GM18907 (cell line): ENCODE measurements around the gene CSF1.
"Not testable (repeated sequence)": the region's sequence is repeated elsewhere in the genome, so short reads cannot be mapped to it uniquely, and the experiment has no call there.

Source experiments
- ATAC-seq: cut with Tn5 transposase; IDR thresholded peaks from one replicate; pipeline ENCODE4 v1.9.1; 2021; ENCODE audit warnings: mild to moderate bottlenecking, moderate library complexity; ENCODE audit not compliant: unreplicated experiment

Gene CSF1

DNA sequence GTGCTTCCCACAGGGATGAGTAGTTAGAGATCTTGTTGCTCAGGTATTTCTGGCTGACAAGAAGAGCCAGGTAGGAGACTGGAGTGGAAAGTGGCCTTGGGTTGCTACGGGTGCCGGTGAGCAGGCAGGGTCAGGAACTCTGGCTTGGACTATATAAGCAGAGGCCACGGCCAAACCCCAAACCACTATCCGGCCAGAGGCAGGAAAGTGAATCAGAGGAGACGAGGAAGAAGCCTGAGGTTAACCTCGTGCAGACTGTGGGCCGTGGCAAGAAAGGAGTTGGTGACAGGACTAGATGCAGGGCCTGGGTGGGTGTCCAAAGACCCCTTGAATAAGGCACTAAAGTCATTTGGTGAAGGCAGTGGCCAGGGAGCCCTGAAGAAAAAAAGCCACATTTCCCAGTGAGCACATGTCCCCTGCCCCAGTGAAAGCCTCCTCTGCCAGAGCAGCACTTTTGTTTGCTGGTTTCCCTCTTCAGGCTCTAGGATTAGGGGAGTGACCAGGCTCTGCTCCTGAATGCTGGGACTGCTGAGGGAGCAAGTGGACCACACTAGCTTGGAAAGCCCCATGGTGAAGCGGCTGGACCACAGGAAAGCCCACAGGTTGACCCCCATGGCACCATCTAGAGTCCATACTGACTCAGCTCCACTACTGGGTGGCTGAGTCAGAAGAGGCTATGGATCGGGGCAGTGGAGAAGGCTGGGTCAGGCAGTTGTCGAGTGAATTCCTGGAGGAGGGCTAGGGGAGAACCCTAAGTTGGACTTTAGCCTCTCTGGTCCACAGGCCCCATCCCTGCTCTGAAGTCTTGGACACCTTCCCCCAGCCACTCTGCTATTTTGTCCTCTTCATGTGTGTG, 23.4 kb downstream of the CSF1 start:
- no peak for ATAC-seq

DNA sequence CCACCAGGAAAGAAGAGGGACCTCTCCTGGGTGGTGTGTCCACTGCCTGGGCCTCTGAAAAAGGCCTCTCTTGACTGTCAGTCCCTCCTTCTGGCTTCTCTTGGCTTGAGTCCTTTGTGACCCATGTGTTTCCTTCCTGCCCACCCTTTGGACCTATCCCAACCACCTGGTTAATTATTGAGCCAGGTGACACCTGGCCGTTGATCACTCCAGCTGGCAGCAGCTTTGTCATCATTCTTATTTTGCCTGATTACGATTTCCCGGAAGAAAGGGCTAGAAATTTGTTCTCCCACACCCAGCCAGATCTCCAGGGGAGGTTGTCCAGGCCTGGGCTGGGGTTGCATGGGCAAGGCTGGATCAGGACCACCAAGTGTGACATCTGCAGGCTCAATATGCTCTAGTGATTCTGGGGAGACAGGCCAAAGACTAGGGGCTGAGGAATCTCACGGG, 24.8 kb downstream of the CSF1 start:
- ATAC-seq, result no peak

DNA sequence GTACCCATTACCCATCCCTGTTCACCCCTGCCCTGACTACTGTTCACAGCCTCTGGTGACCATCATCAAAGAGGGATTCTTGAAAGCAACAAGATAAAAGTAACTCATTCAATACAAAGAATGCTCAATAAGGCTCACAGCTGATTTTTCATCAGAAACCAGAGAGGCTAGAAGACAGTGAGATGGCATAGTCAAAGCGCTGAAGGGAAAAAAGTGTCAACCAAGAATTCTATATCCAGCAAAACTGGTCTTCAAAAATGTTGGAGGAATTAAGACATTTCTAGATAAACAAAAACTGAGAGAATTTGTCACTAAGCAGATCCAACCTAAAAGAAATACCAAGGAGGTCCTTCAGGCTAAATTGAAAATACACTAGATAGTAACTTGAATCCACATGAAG, 27.1 kb downstream of the CSF1 start:
- no peak for ATAC-seq

DNA sequence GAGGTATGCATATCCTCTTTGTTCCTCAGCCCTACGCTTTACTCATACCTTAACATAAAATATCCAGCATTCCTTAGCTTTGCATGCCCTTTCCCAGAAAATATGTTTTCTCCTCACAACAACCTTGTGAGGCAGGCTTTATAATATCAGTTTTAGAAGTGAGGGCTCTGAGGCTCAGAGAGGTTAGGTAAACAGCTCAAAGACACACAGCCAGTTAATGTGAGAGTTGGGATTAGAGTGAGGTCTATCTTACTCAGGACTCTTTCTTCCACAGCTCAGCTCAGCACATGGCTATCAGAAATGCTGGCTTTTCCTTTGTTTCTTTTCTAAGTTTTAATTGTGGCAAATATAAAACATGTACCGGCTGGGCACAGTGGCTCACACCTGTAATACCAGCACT, 27.9 kb downstream of the CSF1 start:
- ATAC-seq, result no peak

DNA sequence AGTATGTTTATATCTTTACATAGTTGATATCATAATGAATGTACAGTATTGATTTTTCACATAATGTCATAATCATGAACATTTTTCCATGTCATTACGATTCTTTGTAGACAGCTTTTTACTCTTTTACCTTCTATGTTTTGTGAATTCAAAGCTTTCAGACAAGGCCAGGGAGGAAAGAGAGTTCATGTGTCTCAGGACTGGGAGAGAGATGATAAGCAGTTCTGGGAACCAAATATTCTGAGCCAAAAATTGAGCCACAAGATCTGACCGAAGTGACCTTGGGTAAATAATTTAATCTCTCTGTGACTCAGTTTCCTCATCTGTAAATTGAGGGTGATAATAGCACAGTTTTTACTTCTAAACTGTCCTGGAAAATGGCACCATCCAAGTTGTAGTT, 31.8 kb downstream of the CSF1 start:
- ATAC-seq, result no peak

DNA sequence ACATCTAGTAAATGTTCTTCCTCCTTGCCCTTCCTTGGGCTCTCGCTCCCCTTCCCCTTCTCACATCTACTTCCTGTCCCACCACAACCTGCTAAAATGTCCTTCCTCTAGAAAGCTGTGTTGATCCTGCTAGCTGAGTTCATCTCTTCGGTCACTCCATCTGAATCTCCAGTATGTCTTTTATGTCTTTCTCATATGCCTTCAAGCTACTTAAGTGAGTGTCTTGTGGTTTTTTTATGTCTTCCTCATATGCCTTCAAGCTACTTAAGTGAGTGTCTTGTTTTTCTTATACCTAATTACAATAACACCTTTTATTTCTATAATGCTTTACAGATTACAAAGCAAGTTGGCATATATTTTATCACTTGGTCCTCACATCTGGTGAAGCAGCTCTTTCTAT, 33.9 kb downstream of the CSF1 start:
- no peak for ATAC-seq

DNA sequence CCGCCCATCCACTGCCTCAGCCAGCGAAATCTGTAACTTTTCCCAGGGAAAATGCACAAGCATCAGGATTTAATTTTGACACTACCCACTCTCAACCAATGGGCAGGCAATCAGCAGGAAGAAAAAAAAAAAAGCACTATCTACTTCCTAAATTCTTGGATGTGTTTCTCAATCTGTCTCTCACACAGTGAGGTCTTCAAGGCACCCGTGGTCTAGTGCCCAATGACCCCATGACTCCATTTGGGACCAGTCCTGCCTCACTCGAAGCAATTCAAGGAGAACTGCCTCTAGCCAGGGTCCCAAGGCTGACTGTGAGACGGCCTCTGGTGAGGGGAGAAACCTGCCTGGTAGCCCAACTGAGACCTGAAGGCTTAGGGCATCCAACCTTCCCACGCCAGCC, 35.9 kb downstream of the CSF1 start:
- no peak for ATAC-seq

DNA sequence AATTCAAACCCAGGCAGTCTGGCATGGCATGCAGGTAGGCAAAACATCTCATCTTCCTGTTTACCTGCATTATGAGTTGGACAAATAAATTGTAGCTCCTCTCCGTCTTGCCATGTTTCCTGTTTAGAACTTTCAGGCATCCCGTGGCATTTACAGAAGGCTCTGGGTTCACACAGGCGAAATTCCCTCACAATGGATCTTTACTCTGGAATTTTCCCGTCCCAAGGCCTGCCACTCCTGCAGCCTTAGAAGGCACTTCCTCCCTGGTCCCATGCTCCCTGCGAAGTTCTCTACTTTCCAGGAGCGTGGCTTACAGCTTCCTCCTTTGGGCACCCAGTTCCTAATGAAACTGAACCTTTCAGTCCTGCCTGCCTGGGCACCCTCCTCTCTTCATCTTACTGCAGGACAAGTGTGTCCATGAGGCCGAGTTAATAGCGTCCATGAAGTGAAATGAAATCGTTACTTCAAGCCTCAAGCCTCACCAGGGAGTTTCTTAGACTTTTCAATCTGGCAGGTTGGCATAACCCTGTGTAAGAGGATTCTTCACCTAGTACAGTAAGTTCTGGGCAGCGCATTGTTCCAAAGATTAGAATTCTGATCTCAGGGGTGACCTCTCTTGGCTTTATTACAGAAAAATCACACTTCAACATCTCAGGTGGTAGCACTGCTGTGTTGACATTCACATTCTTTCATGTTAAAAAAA, 37.1 kb downstream of the CSF1 start:
- ATAC-seq, result no peak

DNA sequence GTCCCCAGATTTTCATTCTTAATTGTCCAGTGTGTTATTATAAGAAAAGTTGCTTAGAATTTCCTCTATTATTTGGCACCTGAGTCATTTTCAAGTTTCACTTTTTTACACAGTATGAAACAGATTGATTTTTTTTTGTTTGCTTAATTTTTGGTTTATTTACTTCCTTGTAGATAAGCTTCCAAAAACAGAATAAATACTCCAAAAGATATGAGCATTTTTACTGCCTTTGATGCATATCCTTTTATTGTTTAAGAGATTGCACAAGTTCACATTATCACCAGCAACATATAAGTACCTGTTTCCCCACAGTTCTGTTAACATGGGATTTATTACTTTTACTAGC, 37.6 kb downstream of the CSF1 start:
- ATAC-seq, result no peak

DNA sequence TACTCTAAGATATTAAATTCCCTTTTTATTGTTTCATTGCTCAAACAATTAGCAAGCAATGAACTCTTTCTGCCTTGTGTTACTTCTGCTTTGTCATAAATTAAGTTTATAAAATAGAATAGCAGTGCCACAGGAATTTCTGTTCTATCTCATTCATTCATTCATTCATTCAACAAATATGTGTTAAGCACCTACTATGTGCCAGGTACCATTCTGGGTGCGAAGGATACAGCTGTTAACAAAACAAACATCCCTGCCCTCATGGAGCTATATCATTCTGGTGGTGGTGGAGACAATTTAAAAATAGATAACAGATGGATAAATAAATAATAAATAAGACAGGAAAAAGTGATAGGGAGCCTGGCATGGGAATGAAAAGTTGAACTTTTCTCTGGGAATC, 39.4 kb downstream of the CSF1 start:
- no peak for ATAC-seq

DNA sequence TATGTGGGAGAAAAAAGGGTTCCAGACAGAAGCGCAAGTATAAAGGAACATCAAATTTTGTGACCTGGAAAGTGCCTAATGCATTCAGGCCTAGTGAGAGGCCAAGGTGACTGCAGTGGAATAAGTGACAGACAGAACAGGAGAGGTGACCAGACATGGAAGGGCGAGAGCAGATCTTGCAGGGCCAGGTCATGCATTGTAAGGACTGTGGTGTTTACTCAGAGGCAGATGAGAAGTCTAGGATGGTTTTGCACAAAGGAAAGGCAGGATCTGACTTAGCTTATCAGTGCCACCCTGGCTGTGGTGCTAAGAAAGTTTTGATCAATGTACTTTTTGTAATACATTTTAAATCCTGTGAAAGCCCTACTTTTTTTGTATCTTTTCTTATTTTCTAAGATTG, 39.9 kb downstream of the CSF1 start:
- no peak for ATAC-seq

DNA sequence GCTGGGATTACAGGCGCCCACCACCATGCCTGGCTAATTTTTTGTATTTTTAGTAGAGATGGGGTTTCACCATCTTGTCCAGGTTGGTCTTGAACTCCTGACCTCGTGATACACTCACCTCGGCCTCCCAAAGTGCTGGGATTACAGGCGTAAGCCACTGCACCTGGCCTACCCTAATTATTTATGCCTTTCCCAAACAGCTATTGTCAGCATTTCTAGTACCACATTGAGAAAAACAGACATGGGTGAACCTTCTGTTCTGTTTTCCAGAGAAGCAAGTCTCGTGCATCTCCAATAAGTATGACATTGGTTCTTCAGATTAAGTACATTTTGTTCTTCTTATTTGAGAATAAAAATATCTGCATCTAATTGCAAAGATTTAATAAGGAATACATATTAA, 40.9 kb downstream of the CSF1 start:
- not testable (repeated sequence) for ATAC-seq

DNA sequence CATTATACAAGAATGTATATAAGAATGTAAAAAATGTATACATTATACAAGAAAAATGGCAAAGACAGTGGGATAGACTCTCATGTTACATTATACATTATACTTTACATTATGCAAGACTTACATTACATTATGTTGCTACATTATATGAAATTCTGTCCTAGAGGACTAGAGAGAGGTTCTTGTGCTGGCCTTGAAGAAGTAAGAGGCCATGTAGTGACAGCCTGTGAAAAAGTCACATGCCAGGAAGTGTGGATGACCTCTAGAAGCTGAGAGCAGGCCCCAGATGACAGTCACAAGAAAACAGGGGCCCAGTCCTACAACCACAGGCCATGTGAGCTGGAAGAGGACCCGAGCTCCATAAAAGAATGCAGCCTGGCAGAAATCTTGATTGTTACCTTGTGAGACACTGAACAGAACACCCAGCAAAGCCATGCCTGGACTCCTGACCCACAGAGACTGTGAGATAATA, 43.4 kb downstream of the CSF1 start:
- no peak for ATAC-seq

DNA sequence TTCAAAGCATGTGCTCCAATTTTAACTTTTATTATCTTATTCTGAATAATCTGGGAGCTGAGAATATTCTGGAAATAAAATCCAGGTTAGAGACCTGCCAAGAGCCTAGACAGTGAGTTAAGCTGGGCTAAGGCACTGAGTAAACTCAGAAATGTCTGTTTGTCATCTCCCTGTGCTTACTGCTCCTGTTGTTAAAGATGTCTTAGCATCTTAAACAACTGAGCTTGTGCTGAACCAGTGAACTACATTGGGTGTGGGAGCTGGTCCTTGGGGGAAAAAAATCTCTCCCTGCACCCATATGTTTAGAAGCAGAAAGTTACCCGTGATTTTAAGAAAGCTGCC, 49.0 kb downstream of the CSF1 start:
- ATAC-seq, result no peak

DNA sequence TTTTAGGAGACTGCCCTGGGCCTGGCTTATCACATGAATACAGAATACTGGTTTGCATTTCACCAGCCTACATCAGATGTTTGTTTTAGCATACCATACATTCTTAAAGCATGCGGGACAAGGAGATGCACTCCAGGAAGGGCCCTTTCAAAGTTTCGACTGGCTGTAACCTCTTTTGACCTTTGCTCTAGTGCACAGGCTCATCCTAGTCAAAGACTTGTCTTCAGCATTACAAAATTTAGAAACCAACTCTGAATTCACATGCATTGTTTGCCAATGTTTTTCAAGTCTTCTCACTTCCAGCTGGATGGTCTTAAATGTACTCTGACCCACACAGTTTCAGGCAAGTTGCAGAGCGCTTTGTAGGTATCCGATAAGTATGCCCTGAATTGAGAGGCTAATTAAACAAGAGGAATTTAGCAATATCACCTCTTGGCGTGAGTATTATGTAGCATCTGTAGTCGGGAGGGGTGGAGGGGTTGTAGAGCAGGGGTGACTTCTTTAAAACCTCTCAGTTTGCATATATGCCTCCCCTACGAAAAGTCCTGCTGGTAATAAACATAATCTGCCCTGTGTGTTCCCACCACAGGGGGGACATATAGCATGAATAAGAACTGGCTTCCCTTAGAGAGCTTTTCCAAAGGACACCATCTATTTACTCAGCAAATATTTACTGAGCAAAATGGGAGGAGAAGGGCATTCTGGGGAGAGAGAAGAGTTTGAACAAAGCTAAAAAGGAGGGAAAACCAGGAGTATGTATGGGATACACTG, 49.5 kb downstream of the CSF1 start:
- ATAC-seq, result no peak

DNA sequence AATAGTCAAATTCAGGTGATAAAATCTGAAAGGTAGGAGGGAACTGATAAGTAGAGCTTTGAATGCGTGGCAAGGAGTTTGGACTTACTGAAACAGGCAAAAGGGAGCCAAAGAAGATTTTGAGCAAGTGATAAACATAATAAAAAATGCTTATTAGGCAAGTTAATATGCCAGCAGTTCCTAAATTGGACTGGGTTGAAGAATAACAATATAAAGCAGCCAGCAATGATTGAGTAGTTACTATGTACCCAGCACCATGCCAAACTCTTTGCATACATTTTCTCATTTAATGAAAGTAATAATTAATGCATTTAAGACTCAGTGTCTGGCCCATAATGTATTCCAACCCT, 50.1 kb downstream of the CSF1 start:
- no peak for ATAC-seq

DNA sequence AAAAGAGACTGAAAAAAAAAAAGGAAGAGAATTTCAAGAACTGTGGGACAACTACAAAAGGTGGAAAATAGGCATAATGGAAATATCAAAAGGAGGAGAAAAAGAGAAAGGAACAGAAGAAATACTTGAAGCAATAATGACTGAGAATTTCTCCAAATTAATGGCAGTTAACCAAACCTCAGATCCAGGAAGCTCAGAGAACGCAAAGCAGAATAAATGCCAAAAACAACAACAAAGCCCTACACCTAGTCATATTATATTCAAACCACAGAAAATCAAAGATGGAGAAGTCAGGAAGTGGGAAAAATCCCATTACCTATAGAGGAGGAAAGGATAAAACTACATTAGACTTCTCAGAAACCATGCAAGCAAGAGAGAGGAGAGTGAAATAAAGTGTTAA, 53.2 kb downstream of the CSF1 start:
- no peak for ATAC-seq

DNA sequence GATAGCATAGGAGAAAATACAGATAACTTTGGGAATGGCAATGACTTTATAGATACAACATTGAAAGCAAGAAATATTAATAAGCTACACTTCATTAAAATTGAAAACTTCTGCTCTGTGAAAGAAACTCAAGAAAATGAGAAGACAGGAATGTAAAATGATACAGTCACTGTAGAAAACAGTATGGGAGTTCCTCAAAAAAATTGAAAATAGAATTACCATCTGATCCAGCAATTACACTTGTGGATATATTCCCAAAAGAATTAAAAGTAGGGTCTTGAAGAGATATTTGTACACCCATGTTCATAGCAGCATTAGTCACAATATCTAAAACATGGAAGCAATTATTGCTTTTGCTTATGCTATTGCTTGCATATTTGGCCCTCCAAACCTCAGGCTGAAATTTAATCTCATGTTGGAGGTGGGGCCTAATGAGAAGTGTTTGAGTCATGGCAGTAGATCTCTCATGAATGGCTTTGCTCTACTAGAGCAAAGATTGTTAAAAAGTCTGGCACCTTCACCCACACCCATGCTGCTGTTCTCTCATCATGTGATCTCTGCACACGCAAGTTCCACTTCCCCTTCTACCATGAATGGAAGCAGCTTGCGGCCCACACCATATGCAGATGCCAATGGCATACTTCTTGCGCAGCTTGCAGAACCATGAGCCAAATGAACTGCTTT, 58.6 kb downstream of the CSF1 start:
- ATAC-seq, result no peak

DNA sequence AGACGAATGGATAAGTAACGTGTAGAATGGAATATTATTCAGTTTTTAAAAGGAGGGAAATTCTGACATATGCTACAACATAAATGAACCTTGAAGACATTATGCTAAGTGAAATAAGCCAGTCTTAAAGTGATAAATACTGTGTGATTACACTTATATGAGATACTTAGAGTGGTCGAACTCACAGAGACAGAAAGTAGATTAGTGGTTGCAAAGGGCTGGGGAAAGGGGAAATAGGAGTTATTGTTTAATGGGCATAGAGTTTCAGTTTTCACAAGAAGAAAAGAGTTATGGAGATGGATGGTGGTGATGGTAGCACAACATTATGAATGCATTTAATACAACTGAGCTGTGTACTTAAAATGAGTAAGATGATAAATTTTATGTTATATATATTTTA, 59.3 kb downstream of the CSF1 start:
- no peak for ATAC-seq

DNA sequence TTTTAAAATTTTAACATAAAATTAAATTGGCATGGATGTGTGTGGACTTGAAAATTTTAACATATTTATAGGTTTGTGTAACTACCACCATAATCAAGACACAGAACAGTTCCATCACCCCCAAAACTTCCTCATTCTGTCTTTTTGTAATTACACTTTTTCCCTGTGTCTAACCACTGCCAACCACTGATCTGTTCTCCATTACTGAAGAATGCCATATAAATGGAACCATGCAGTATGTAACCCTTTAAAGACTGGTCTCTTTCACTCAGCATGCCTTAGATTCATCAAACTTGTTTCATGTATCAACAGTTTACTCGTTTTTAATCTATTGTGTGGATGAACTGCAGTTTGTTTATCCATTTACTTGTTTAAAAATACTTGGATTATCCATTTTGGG, 60.9 kb downstream of the CSF1 start:
- ATAC-seq, result no peak

DNA sequence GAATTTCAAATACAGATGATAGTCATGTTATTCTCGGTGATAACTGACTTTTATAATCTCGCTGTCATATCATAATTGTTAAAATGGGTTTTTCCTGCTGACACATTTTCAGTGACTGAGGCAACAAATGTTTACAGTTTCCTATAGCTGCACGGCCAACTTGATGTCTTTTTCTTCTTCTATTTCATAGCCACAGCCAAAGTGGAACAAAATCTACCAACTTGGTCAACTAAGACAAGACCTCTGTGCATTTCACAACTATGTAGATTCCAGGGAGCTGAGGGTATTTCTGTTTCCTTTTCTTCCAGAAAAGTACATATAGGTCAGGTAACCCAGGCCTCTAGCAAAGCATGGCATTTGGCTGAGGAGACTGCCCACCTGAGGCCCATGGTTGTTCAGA, 63.5 kb downstream of the CSF1 start:
- no peak for ATAC-seq
